Activated naive CD8-positive, alpha-beta T cell (primary cell): ENCODE data around the gene BCL6.

Experiments
- H3K27ac Mint-ChIP-seq: one replicate; pipeline ENCODE4 v1.8.0; 2021; ENCODE audit warnings: mixed read lengths
- H3K27me3 Mint-ChIP-seq: one replicate; pipeline ENCODE4 v1.8.0; 2021; ENCODE audit warnings: mixed read lengths
- H3K36me3 Mint-ChIP-seq: one replicate; pipeline ENCODE4 v1.8.0; 2021; ENCODE audit warnings: mixed read lengths
- H3K4me1 Mint-ChIP-seq: one replicate; pipeline ENCODE4 v1.8.0; 2021; ENCODE audit warnings: low read depth, mixed read lengths
- H3K4me3 Mint-ChIP-seq: one replicate; pipeline ENCODE4 v1.8.0; 2021; ENCODE audit warnings: mild to moderate bottlenecking, mixed read lengths
- H3K9me3 Mint-ChIP-seq: one replicate; pipeline ENCODE4 v1.8.0; 2021; ENCODE audit warnings: low read depth, mixed read lengths

Gene BCL6

GRCh38 chr3:187773233-187774184 is 28.2 kb upstream of the BCL6 start:
- H3K4me3 Mint-ChIP-seq = no peak overlapping the region
- no peaks in the 10 kb centered on the region for H3K9me3 Mint-ChIP-seq
- no peak overlapping the region for H3K27ac Mint-ChIP-seq
- H3K36me3 Mint-ChIP-seq = no peaks in the 10 kb centered on the region
- H3K27me3 Mint-ChIP-seq = no peaks in the 10 kb centered on the region
- H3K4me1 Mint-ChIP-seq = peaks cover 42% of the 10 kb centered on the region

GRCh38 chr3:187770224-187770623 is 25.0 kb upstream of the BCL6 start:
- peaks cover 1% of the 10 kb centered on the region for H3K27me3 Mint-ChIP-seq
- H3K36me3 Mint-ChIP-seq = no peaks in the 10 kb centered on the region
- H3K27ac Mint-ChIP-seq = peak overlapping the region; percentile 84
- no peaks in the 10 kb centered on the region for H3K9me3 Mint-ChIP-seq
- peaks cover 26% of the 10 kb centered on the region for H3K4me1 Mint-ChIP-seq
- H3K4me3 Mint-ChIP-seq = peak overlapping the region; percentile 52

GRCh38 chr3:187769771-187770170 is 24.5 kb upstream of the BCL6 start:
- Mint-ChIP-seq H3K9me3 (no peaks in the 10 kb centered on the region), H3K4me1 (peaks cover 26% of the 10 kb centered on the region), H3K36me3 (no peaks in the 10 kb centered on the region), H3K27ac (peak overlapping the region; percentile 84), H3K27me3 (peaks cover 1% of the 10 kb centered on the region), H3K4me3 (peak overlapping the region; percentile 52)

GRCh38 chr3:187767266-187768012 is 22.2 kb upstream of the BCL6 start:
- H3K36me3 Mint-ChIP-seq = no peaks in the 10 kb centered on the region
- H3K4me3 Mint-ChIP-seq = no peak overlapping the region
- H3K27me3 Mint-ChIP-seq = peaks cover 1% of the 10 kb centered on the region
- no peaks in the 10 kb centered on the region for H3K9me3 Mint-ChIP-seq
- no peak overlapping the region for H3K27ac Mint-ChIP-seq
- H3K4me1 Mint-ChIP-seq = peaks cover 26% of the 10 kb centered on the region

GRCh38 chr3:187765342-187765741 is 20.1 kb upstream of the BCL6 start:
- Mint-ChIP-seq H3K4me3 (no peak overlapping the region), H3K27me3 (peaks cover 1% of the 10 kb centered on the region), H3K36me3 (no peaks in the 10 kb centered on the region), H3K9me3 (no peaks in the 10 kb centered on the region), H3K4me1 (peaks cover 20% of the 10 kb centered on the region), H3K27ac (no peak overlapping the region)

GRCh38 chr3:187763850-187764648 is 18.8 kb upstream of the BCL6 start:
- Mint-ChIP-seq H3K4me1 (peaks cover 8% of the 10 kb centered on the region), H3K9me3 (no peaks in the 10 kb centered on the region), H3K4me3 (no peak overlapping the region), H3K36me3 (no peaks in the 10 kb centered on the region), H3K27ac (no peak overlapping the region), H3K27me3 (peaks cover 1% of the 10 kb centered on the region)

GRCh38 chr3:187762792-187763191 is 17.5 kb upstream of the BCL6 start:
- no peaks in the 10 kb centered on the region for H3K9me3 Mint-ChIP-seq
- no peaks in the 10 kb centered on the region for H3K4me1 Mint-ChIP-seq
- no peak overlapping the region for H3K4me3 Mint-ChIP-seq
- H3K27me3 Mint-ChIP-seq = peaks cover 1% of the 10 kb centered on the region
- no peak overlapping the region for H3K27ac Mint-ChIP-seq
- no peaks in the 10 kb centered on the region for H3K36me3 Mint-ChIP-seq

- no peaks in the 10 kb centered on the region for H3K27me3 Mint-ChIP-seq
- no peaks in the 10 kb centered on the region for H3K36me3 Mint-ChIP-seq
- H3K4me1 Mint-ChIP-seq = no peaks in the 10 kb centered on the region
- no peaks in the 10 kb centered on the region for H3K9me3 Mint-ChIP-seq
- no peak overlapping the region for H3K27ac Mint-ChIP-seq
- no peak overlapping the region for H3K4me3 Mint-ChIP-seq
Measured at GRCh38 chr3:187759601-187760000, 14.3 kb upstream of the BCL6 start.

GRCh38 chr3:187758318-187758955 is 13.2 kb upstream of the BCL6 start:
- no peaks in the 10 kb centered on the region for H3K4me1 Mint-ChIP-seq
- H3K9me3 Mint-ChIP-seq = no peaks in the 10 kb centered on the region
- no peak overlapping the region for H3K27ac Mint-ChIP-seq
- H3K36me3 Mint-ChIP-seq = no peaks in the 10 kb centered on the region
- no peak overlapping the region for H3K4me3 Mint-ChIP-seq
- H3K27me3 Mint-ChIP-seq = no peaks in the 10 kb centered on the region

- peaks cover 31% of the 10 kb centered on the region for H3K4me1 Mint-ChIP-seq
- H3K36me3 Mint-ChIP-seq = no peaks in the 10 kb centered on the region
- H3K9me3 Mint-ChIP-seq = no peaks in the 10 kb centered on the region
- no peak overlapping the region for H3K4me3 Mint-ChIP-seq
- H3K27ac Mint-ChIP-seq = no peak overlapping the region
- no peaks in the 10 kb centered on the region for H3K27me3 Mint-ChIP-seq
Measured at GRCh38 chr3:187753516-187753915, 8.2 kb upstream of the BCL6 start.

- H3K4me1 Mint-ChIP-seq = peaks cover 59% of the 10 kb centered on the region
- H3K27me3 Mint-ChIP-seq = no peaks in the 10 kb centered on the region
- H3K9me3 Mint-ChIP-seq = no peaks in the 10 kb centered on the region
- peak overlapping the region; percentile 12 for H3K4me3 Mint-ChIP-seq
- no peaks in the 10 kb centered on the region for H3K36me3 Mint-ChIP-seq
- peak overlapping the region; percentile 13 for H3K27ac Mint-ChIP-seq
Measured at GRCh38 chr3:187750513-187751123, 5.3 kb upstream of the BCL6 start.

- Mint-ChIP-seq H3K27me3 (no peaks in the 10 kb centered on the region), H3K27ac (peak overlapping the region; percentile 62), H3K4me1 (peaks cover 59% of the 10 kb centered on the region), H3K36me3 (no peaks in the 10 kb centered on the region), H3K4me3 (peak overlapping the region; percentile 15), H3K9me3 (no peaks in the 10 kb centered on the region)
Measured at GRCh38 chr3:187750006-187750512, 4.8 kb upstream of the BCL6 start.

GRCh38 chr3:187748050-187748481 is 2.8 kb upstream of the BCL6 start:
- Mint-ChIP-seq H3K27ac (peak overlapping the region; percentile 100), H3K27me3 (no peaks in the 10 kb centered on the region), H3K9me3 (no peaks in the 10 kb centered on the region), H3K36me3 (no peaks in the 10 kb centered on the region), H3K4me1 (peaks cover 60% of the 10 kb centered on the region), H3K4me3 (peak overlapping the region; percentile 59)

- H3K4me1 Mint-ChIP-seq = peaks cover 65% of the 10 kb centered on the region
Measured at GRCh38 chr3:187747506-187747905, 2.2 kb upstream of the BCL6 start.

More at GRCh38 chr3:187747506-187747905, 2.2 kb upstream of the BCL6 start:
- Mint-ChIP-seq H3K27ac (peak overlapping the region; percentile 100), H3K9me3 (no peaks in the 10 kb centered on the region), H3K27me3 (no peaks in the 10 kb centered on the region), H3K36me3 (no peaks in the 10 kb centered on the region), H3K4me3 (peak overlapping the region; percentile 98)
